Muscle layer of colon (tissue), 2 donors: Measurements from ENCODE around the gene CNTNAP5.

ENCODE experiments used
- H3K27ac ChIP-seq: one replicate; pipeline ENCODE4 v1.7.0; 2013; ENCODE audit warnings: low read depth, mild to moderate bottlenecking, low read length, moderate library complexity
- H3K27me3 ChIP-seq, 2 donors: one replicate each; pipeline ENCODE4 v1.7.0; 2013; ENCODE audit warnings: low read length in 2 of 2, mild to moderate bottlenecking in 2 of 2; ENCODE audit not compliant: insufficient read depth in 2 of 2, control insufficient read depth in 1 of 2
- H3K36me3 ChIP-seq: one replicate; pipeline ENCODE4 v1.7.0; 2013; ENCODE audit warnings: mild to moderate bottlenecking, low read length; ENCODE audit not compliant: insufficient read depth
- H3K4me1 ChIP-seq: one replicate; pipeline ENCODE4 v1.7.0; 2013; ENCODE audit warnings: mild to moderate bottlenecking, low read length; ENCODE audit not compliant: insufficient read depth
- H3K4me3 ChIP-seq, 2 donors: one replicate each; pipeline ENCODE4 v1.7.0; 2013; ENCODE audit warnings: low read length in 2 of 2, low read depth in 1 of 2, mild to moderate bottlenecking in 1 of 2, moderate library complexity in 1 of 2
- H3K9ac ChIP-seq: one replicate; pipeline ENCODE4 v1.7.0; 2013; ENCODE audit warnings: low read length
- H3K9me3 ChIP-seq: one replicate; pipeline ENCODE4 v1.7.0; 2013; ENCODE audit warnings: mild to moderate bottlenecking, low read length
- donor health status: abdominal sarcoma.
- donor health status: Adenocarcinoma of cecum.

CNTNAP5 gene

DNA sequence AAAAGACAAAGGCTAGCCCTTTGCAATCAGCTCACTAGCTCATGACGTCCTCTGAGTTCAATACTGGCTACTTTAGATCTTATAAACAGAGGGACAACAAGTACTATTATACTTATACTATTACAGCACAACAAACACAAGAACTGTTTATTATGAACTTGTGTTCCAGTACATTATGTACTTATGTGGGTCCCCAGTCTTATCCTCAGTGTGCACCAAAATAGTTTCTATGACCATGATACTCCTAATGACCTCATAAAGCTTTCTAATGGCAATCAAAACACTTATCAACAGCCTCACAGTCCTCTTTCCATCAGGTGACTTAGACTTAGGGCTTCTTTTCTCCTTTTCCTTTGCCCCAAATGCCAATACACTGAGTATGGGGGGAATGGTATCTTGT lies 614.4 kb downstream of the CNTNAP5 start:
- H3K27me3 ChIP-seq, result no peaks in the 10 kb centered on the region

DNA sequence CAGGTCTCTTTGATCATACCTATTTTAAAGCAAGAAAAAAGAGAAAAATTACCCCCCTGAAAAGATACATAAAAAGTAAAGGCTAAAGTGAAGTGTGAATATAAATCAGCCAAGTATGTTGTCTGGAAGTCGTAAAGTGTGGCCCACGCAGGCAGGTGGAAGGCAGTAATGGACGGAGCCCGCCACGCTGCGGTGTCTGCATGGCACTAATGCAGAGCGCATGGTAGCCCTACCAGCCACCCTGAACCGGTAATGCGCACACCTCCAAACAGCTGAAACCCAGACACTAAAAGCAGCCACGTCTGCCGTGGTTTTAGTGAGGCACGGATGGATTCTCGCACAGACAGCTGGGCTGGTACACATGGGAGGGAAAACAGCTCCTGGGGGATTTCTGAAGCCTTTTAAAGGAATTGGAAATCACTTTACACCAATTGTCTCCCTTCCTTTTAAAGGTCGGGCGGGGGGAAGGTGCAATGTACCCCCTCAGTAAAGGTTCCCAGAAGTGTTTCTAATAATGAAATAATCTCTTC lies 615.2 kb downstream of the CNTNAP5 start:
- no peaks in the 10 kb centered on the region for H3K4me1 ChIP-seq
- H3K4me3 ChIP-seq, result no peak overlapping the region
- H3K9me3 ChIP-seq, result no peaks in the 10 kb centered on the region

More for the DNA sequence above, 614.4 kb downstream of the CNTNAP5 start:
- Histone ChIP-seq H3K36me3 (no peaks in the 10 kb centered on the region), H3K4me3 (no peak overlapping the region), H3K27ac (no peak overlapping the region), H3K9me3 (no peaks in the 10 kb centered on the region), H3K4me1 (no peaks in the 10 kb centered on the region), H3K9ac (no peak overlapping the region)

DNA sequence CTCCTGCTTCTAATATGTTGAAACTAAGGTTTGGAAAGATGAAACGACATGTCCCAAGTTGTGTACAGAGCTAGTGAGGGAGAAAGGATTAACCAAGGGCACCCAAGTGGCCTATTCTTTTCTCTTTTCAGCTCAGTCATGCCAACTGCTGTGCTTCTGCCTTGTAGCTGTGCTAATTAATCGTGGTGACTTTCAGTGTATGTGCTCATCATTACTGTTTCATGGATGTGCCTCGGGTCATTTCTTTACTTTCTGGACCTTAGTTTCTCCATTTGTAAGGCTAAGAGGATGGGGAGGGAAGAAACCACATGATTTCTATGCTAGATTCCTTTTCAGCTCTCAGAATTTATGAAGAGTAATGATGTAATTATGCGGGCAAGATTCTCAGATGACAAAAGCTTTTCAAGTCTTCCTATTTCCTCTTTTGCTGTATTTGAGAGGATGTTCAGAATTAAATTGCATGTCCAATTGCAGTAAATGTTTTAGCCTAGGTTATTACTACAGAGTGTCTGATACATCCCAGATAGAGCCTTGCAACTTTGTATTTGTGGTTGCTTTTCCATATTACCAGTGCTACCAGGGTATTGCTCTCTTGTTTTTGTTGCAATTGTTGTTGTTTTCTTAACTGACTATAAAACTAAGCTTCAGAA lies 621.2 kb downstream of the CNTNAP5 start:
- H3K36me3 ChIP-seq, result no peaks in the 10 kb centered on the region
- H3K9ac ChIP-seq, result no peak overlapping the region
- no peaks in the 10 kb centered on the region for H3K27me3 ChIP-seq
- no peak overlapping the region for H3K4me3 ChIP-seq
- H3K4me1 ChIP-seq, result no peaks in the 10 kb centered on the region
- no peaks in the 10 kb centered on the region for H3K9me3 ChIP-seq
- no peak overlapping the region for H3K27ac ChIP-seq

More for the DNA sequence above, 615.2 kb downstream of the CNTNAP5 start:
- H3K36me3 ChIP-seq, result no peaks in the 10 kb centered on the region
- no peak overlapping the region for H3K9ac ChIP-seq
- no peaks in the 10 kb centered on the region for H3K27me3 ChIP-seq
- H3K27ac ChIP-seq, result no peak overlapping the region

DNA sequence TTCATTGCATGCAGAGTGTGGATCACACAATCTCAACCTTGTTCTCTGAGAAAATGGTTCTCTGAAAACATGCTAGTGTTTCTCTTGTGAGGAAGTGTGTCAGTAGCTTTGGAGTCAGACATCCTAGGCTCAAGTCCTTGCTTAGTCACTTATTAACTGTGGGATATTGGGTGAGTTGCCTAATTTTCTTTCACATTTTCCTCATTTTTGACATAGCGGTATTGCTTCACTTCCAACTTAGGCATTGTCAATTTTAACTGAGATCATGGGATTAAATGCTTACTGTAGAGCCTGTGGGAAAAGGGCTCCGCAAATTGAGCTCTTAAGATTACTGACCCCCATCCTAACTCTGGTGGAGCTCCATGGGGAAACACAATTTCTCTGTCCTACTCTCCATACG lies 622.2 kb downstream of the CNTNAP5 start:
- Histone ChIP-seq H3K9me3 (no peaks in the 10 kb centered on the region), H3K36me3 (no peaks in the 10 kb centered on the region), H3K27me3 (no peaks in the 10 kb centered on the region), H3K4me1 (no peaks in the 10 kb centered on the region), H3K9ac (no peak overlapping the region), H3K4me3 (no peak overlapping the region), H3K27ac (no peak overlapping the region)

DNA sequence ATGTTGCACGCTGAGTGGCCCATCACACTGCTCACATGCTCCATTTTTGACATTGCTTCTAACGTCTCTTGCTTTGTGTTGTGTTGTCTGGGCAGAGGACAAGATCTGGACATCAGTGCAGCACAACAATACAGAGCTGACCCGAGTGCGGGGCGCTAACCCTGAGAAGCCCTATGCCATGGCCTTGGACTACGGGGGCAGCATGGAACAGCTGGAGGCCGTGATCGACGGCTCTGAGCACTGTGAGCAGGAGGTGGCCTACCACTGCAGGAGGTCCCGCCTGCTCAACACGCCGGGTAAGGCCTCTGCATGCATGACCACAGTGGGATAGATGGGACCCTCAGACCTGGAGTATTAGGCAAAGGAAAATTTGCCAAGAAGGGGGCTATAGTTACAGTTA lies 622.6 kb downstream of the CNTNAP5 start:
- no peaks in the 10 kb centered on the region for H3K4me1 ChIP-seq
- no peak overlapping the region for H3K9ac ChIP-seq
- no peak overlapping the region for H3K27ac ChIP-seq
- H3K27me3 ChIP-seq, result no peaks in the 10 kb centered on the region
- no peaks in the 10 kb centered on the region for H3K36me3 ChIP-seq
- no peak overlapping the region for H3K4me3 ChIP-seq
- H3K9me3 ChIP-seq, result no peaks in the 10 kb centered on the region

DNA sequence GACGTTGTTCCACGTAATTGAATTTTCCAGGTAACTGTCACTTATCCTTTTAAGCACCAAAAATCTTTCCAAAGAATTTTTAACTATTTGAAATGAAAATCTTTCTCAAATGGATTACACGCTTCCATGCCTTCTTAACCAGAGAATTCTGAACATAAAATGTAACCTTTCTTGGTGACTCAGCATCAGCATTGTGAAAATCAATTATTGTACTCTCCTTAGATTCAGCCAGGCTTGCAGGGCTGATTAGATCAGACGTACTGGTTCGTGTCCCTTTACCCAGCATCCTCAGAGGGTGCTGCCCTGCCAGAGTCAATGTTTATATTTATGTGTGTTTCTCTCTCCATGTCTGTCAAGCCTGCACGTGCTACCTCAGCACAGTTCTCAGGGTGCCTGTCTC lies 623.9 kb downstream of the CNTNAP5 start:
- Histone ChIP-seq H3K36me3 (no peaks in the 10 kb centered on the region), H3K4me1 (no peaks in the 10 kb centered on the region), H3K27ac (no peak overlapping the region), H3K27me3 (no peaks in the 10 kb centered on the region), H3K9me3 (no peaks in the 10 kb centered on the region), H3K9ac (no peak overlapping the region), H3K4me3 (no peak overlapping the region)

DNA sequence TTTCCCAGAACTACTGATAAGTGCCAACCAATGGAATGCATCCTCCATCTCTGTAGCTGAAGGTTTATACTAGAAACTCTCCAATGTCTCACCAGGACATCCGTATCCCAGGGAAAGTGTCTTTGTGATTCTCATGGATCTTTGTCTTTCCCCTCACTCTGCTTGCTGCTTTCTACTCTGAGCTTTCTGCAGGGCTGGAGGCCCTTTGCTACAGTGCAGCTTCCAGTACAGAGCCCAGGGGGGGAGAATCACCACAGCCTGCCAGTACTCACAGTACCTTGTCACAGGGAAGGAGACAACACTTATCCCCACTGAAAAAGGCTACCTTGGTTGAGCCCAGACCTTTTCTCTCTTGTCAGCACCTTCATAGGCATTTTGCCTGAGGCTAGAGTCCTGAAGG lies 627.0 kb downstream of the CNTNAP5 start:
- H3K4me3 ChIP-seq, result no peak overlapping the region
- no peaks in the 10 kb centered on the region for H3K4me1 ChIP-seq
- no peaks in the 10 kb centered on the region for H3K27me3 ChIP-seq
- no peak overlapping the region for H3K27ac ChIP-seq
- H3K36me3 ChIP-seq, result no peaks in the 10 kb centered on the region
- H3K9me3 ChIP-seq, result no peaks in the 10 kb centered on the region
- H3K9ac ChIP-seq, result no peak overlapping the region

DNA sequence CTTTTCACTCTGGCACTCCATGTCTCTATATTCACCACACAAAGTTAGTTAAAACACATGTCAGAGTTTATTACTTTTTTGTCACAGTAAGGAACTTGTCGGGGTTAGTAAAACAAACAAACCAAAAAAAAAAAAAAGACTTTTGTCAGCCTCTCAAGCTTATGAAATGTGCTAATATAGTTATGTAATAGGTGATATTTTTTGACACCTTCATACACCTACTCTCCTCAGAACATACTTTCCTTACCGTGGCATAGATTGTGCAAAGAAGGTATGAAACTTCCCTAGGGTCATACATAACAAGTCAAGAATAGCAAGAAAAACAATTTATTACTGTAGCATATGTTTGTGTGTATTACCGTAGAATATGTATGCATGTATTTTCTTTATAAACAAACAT lies 633.3 kb downstream of the CNTNAP5 start:
- no peaks in the 10 kb centered on the region for H3K36me3 ChIP-seq
- H3K9ac ChIP-seq, result no peak overlapping the region
- H3K4me1 ChIP-seq, result no peaks in the 10 kb centered on the region
- no peak overlapping the region for H3K27ac ChIP-seq
- H3K9me3 ChIP-seq, result no peaks in the 10 kb centered on the region
- no peaks in the 10 kb centered on the region for H3K27me3 ChIP-seq
- no peak overlapping the region for H3K4me3 ChIP-seq

DNA sequence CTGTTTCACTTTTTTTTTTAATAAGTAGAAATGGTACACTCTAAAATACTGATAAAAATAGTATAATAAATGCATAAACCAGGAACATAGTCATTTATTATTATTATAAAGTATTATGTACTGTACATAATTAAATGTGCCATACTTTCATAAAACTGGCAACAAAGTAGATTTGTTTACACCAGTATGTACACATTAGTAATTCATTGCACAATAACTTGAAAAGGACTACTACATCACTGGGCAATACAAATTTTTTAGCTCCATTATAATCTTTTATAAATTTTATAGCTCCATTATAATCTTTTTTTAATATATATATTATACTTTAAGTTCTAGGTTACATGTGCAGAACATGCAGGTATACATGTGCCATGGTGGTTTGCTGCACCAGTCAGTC lies 636.5 kb downstream of the CNTNAP5 start:
- no peak overlapping the region for H3K4me3 ChIP-seq

DNA sequence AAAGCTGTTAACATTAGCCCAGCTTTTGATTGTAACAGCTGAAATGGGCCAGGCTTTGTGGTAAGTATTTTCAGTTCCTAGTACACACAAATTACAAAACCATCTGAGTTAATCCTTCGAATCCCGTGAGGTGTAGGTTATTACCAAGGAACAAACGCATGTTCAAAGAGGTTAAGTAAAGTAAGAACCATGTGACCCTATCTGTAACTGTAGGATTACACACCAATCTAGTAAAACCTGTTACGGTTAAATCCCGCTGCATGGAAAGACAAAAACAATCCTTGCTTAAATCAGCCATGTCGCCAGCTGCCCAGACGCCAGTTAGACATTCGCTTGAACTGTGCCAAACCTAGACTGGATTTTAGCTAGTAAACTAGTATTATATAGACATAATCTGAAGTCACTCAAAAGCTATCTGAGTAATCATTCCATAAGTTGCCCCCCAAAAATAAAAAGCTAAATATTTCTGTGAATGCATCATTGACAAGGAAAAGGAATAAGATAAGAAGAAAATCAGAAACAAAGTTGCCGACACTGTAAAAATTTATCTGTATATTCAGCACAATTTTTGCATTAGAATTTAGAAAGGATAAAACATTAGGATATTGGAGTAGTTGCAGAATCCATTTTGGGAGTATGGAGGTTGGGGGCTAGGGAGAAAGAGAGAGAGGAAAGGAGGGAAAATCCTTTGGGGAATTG lies 638.0 kb downstream of the CNTNAP5 start:
- no peaks in the 10 kb centered on the region for H3K27me3 ChIP-seq
- H3K9me3 ChIP-seq, result no peaks in the 10 kb centered on the region
- H3K9ac ChIP-seq, result no peak overlapping the region
- no peak overlapping the region for H3K27ac ChIP-seq
- no peak overlapping the region for H3K4me3 ChIP-seq
- H3K36me3 ChIP-seq, result no peaks in the 10 kb centered on the region
- no peaks in the 10 kb centered on the region for H3K4me1 ChIP-seq

More for the DNA sequence above, 636.5 kb downstream of the CNTNAP5 start:
- no peaks in the 10 kb centered on the region for H3K9me3 ChIP-seq
- H3K4me1 ChIP-seq, result no peaks in the 10 kb centered on the region
- no peak overlapping the region for H3K27ac ChIP-seq
- H3K36me3 ChIP-seq, result no peaks in the 10 kb centered on the region
- H3K9ac ChIP-seq, result no peak overlapping the region
- no peaks in the 10 kb centered on the region for H3K27me3 ChIP-seq

DNA sequence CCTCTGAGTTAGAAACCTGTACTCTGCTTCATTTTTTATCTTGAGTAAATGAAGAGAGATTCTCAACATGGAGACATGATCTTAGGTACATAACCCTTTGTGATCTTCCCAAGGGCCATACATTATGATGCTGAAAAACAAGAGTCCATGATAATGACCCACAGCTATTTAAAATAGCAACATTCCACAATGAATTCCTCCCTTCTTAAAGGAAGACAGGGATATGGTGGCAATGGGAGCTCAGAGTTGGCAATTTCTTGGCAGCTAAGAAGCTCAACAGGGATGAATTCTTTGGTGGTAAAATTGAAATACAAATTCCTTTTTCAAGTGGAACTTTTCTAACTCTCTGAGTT lies 638.5 kb downstream of the CNTNAP5 start:
- no peak overlapping the region for H3K27ac ChIP-seq
- no peaks in the 10 kb centered on the region for H3K36me3 ChIP-seq
- no peaks in the 10 kb centered on the region for H3K27me3 ChIP-seq
- H3K4me3 ChIP-seq, result no peak overlapping the region
- H3K9ac ChIP-seq, result no peak overlapping the region
- H3K4me1 ChIP-seq, result no peaks in the 10 kb centered on the region
- no peaks in the 10 kb centered on the region for H3K9me3 ChIP-seq

DNA sequence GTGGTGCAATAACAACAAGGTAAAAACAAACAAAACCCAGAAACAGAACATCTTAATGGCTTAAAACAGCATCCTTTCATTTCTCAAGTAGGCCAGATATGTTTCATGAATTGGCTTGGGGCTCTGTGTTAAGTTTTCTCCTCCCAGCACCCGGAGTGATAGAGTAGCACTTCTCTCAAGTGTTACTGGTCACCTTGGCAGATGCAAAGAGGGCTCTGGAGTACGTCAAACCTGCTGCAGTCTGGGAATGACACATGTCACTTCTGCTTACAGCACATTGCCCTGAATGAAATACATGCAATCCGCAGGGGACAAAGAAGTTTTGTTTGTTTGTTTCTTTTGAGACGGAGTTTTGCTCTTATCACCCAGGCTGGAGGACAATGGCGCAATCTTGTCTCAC lies 639.3 kb downstream of the CNTNAP5 start:
- no peaks in the 10 kb centered on the region for H3K36me3 ChIP-seq
- H3K27me3 ChIP-seq, result no peaks in the 10 kb centered on the region
- no peaks in the 10 kb centered on the region for H3K4me1 ChIP-seq
- no peak overlapping the region for H3K4me3 ChIP-seq
- no peaks in the 10 kb centered on the region for H3K9me3 ChIP-seq
- no peak overlapping the region for H3K27ac ChIP-seq
- no peak overlapping the region for H3K9ac ChIP-seq
